Measurements from ENCODE around the gene SH2D3C.

The SH2D3C gene

GRCh38 chr9:127690735-127691134, 87.7 kb downstream of the SH2D3C start:
- Histone ChIP-seq H3K4me1 (ENCODE audit: control insufficient read depth, insufficient read depth, low read length) (no peaks in the 10 kb centered on the region), H3K9me3 (ENCODE audit: control insufficient read depth, insufficient read depth, low read depth, low read length) (no peaks in the 10 kb centered on the region), H3K36me3 (ENCODE audit: control insufficient read depth in 2 of 2, insufficient read depth in 1 of 2, low read length in 2 of 2) (peaks cover 0 to 36% of the 10 kb centered on the region in 2 experiments; a peak in 1 of 3 replicates), H3K27ac (ENCODE audit: extremely low read depth, low read depth, low read length) (no peak overlapping the region), H3K4me3 (ENCODE audit: low read depth, low read length) (no peak overlapping the region)
- POLR2A ChIA-PET = no interaction called here
- TF ChIP-seq ZNF302 (tag by site-specific recombination; IDR thresholded peaks at IDR 0.05; ENCODE audit: low read depth) (no peak), ZNF600 (tag by site-specific recombination; IDR thresholded peaks at IDR 0.05) (no peak), ZNF280D (tag by site-specific recombination; IDR thresholded peaks at IDR 0.05) (no peak), ZBTB49 (tag by site-specific recombination; IDR thresholded peaks at IDR 0.05; ENCODE audit: low read depth) (no peak), ZBTB7A (tag by site-specific recombination; IDR thresholded peaks at IDR 0.05; ENCODE audit: low read depth) (no peak), PRDM6 (tag by site-specific recombination; IDR thresholded peaks at IDR 0.05) (no peak), ZNF202 (tag by site-specific recombination; IDR thresholded peaks at IDR 0.05; ENCODE audit: borderline replicate concordance) (no peak), ZNF704 (tag by site-specific recombination; IDR thresholded peaks at IDR 0.05) (no peak), ZSCAN23 (tag by site-specific recombination; IDR thresholded peaks at IDR 0.05) (no peak), ZNF121 (tag by site-specific recombination; IDR thresholded peaks at IDR 0.05) (no peak)
- CTCF ChIA-PET = interaction anchor here (1.0 kb wide), 1 partner anchor 179 kb away, joined by 4 read pairs; no protein-coding TSS in a partner anchor

- ChIA-PET POLR2A (no interaction called here), CTCF (interaction anchor here (0.6 kb wide), 1 partner anchor 315 kb away, joined by 4 read pairs; no protein-coding TSS in a partner anchor)
- Histone ChIP-seq H3K4me3 (ENCODE audit: low read depth, low read length) (no peak overlapping the region), H3K27ac (ENCODE audit: extremely low read depth, low read depth, low read length) (no peak overlapping the region), H3K36me3 (ENCODE audit: control insufficient read depth in 2 of 2, insufficient read depth in 1 of 2, low read length in 2 of 2) (peaks cover 0 to 32% of the 10 kb centered on the region in 2 experiments; a peak in 1 of 3 replicates), H3K9me3 (ENCODE audit: control insufficient read depth, insufficient read depth, low read depth, low read length) (no peaks in the 10 kb centered on the region), H3K4me1 (ENCODE audit: control insufficient read depth, insufficient read depth, low read length) (no peaks in the 10 kb centered on the region)
- TF ChIP-seq HOXC10 (CRISPR knock-in tag; IDR thresholded peaks at IDR 0.05) (no peak), ZBTB21 (tag by site-specific recombination; IDR thresholded peaks at IDR 0.05) (no peak), ZNF146 (tag by site-specific recombination; IDR thresholded peaks at IDR 0.05) (no peak), ZNF76 (tag by site-specific recombination; IDR thresholded peaks at IDR 0.05; ENCODE audit: borderline replicate concordance, low read depth) (no peak), ZNF626 (tag by site-specific recombination; IDR thresholded peaks at IDR 0.05) (no peak), ZBTB7A (tag by site-specific recombination; IDR thresholded peaks at IDR 0.05; ENCODE audit: low read depth) (no peak), SETDB1 (IDR thresholded peaks at IDR 0.05; ENCODE audit: insufficient read length, low read length) (no peak), PRDM4 (tag by site-specific recombination; IDR thresholded peaks at IDR 0.05) (no peak), ZIC2 (tag by site-specific recombination; IDR thresholded peaks at IDR 0.05) (no peak), ZNF214 (tag by site-specific recombination; IDR thresholded peaks at IDR 0.05; ENCODE audit: borderline replicate concordance) (no peak), ZNF530 (tag by site-specific recombination; IDR thresholded peaks at IDR 0.05; ENCODE audit: low read depth) (no peak), SP2 (tag by site-specific recombination; IDR thresholded peaks at IDR 0.05) (no peak), ZNF704 (tag by site-specific recombination; IDR thresholded peaks at IDR 0.05) (no peak), ZNF571 (tag by site-specific recombination; IDR thresholded peaks at IDR 0.05) (no peak)
Observed at GRCh38 chr9:127689329-127690000, 89.0 kb downstream of the SH2D3C start.

All from HEK293 (cell line).